ENCODE results near the gene PALM. TPM values are rescaled to one million over a fixed set of nuclear protein-coding genes. Genes with fewer than 3 reads are reported as not detected.
A peak's percentile ranks its signal among the peaks of the same experiment; 100 is the strongest.

The PALM gene
- total RNA-seq, 1 donor from 2014 or later: not detected

GRCh38 chr19:795691-796581, 87.2 kb downstream of the PALM start:
- no peak overlapping the region for H3K4me3 Mint-ChIP-seq (ENCODE audit: low read depth)
- DNase-seq (ENCODE audit: low spot score): no peak
- peaks cover 18% of the 10 kb centered on the region for H3K4me1 Mint-ChIP-seq (ENCODE audit: low read depth)
- H3K36me3 Mint-ChIP-seq (ENCODE audit: low read depth): peaks cover 25% of the 10 kb centered on the region
- no peaks in the 10 kb centered on the region for H3K9me3 Mint-ChIP-seq
- intact Hi-C loops (cut with micrococcal nuclease): loop anchor here (2.0 to 5.0 kb wide), 3 partner anchors 121 to 225 kb away; partner anchors contain the start of genes KISS1R and RNF126
- no peaks in the 10 kb centered on the region for H3K27me3 Mint-ChIP-seq (ENCODE audit: low read depth)
- H3K27ac Mint-ChIP-seq: no peak overlapping the region

- H3K4me1 Mint-ChIP-seq (ENCODE audit: low read depth): peaks cover 20% of the 10 kb centered on the region
- peak within 1 kb of the TSS; percentile 91 for H3K4me3 Mint-ChIP-seq (ENCODE audit: low read depth)
- H3K9me3 Mint-ChIP-seq: no peaks in the 10 kb centered on the region
- no peaks in the 10 kb centered on the region for H3K27me3 Mint-ChIP-seq (ENCODE audit: low read depth)
- H3K36me3 Mint-ChIP-seq (ENCODE audit: low read depth): peaks cover 34% of the 10 kb centered on the region
- H3K27ac Mint-ChIP-seq: peak within 1 kb of the TSS; percentile 93
- intact Hi-C loops (cut with micrococcal nuclease): loop anchor here (1.0 to 5.0 kb wide), 6 partner anchors 117 to 226 kb away; partner anchors contain the start of genes KISS1R, POLRMT, RNF126 and RNU6-2
- peak; percentile 100 for DNase-seq (ENCODE audit: low spot score)
Observed at GRCh38 chr19:796692-797527, 88.2 kb downstream of the PALM start, which contains the start of gene PTBP1. Gene PTBP1, plus strand, starts transcription at chr19:797452. Its CDS starts 46 bp downstream, at chr19:797498.

Other genes starting within 250 kb of the PALM start
- not detected in 2 replicates for gene SHC2, start 247.9 kb upstream of the PALM start, total RNA-seq
- 0.18 and 0.21 TPM in 2 replicates for gene MADCAM1, start 212.4 kb upstream of the PALM start, total RNA-seq
- gene TPGS1, start 201.4 kb upstream of the PALM start, total RNA-seq: 13.6 and 15.7 TPM in 2 replicates
- 53.7 and 55.7 TPM in 2 replicates for gene CDC34, start 177.2 kb upstream of the PALM start, total RNA-seq
- 29.9 and 31.8 TPM in 2 replicates for gene GZMM, start 164.9 kb upstream of the PALM start, total RNA-seq
- 300 and 304 TPM in 2 replicates for gene BSG, start 136.3 kb upstream of the PALM start, total RNA-seq
- gene HCN2, start 119.1 kb upstream of the PALM start, total RNA-seq: 0.52 and 0.64 TPM in 2 replicates
- gene POLRMT, start 75.4 kb upstream of the PALM start, total RNA-seq: 90.1 and 94.7 TPM in 2 replicates
- gene FGF22, start 69.1 kb upstream of the PALM start, total RNA-seq: not detected in 2 replicates
- 83.2 and 89.4 TPM in 2 replicates for gene RNF126, start 45.7 kb upstream of the PALM start, total RNA-seq
- gene FSTL3, start 32.5 kb upstream of the PALM start, total RNA-seq: 6.9 and 8.0 TPM in 2 replicates
- gene PRSS57, start 13.5 kb upstream of the PALM start, total RNA-seq: not detected in 2 replicates
- not detected in 2 replicates for gene MISP, start 42.2 kb downstream of the PALM start, total RNA-seq
- gene PTBP1, start 88.5 kb downstream of the PALM start, total RNA-seq: 735 and 739 TPM in 2 replicates
- gene PLPPR3, start 113.0 kb downstream of the PALM start, total RNA-seq: not detected in 2 replicates
- gene AZU1, start 118.9 kb downstream of the PALM start, total RNA-seq: not detected in 2 replicates
- gene PRTN3, start 132.1 kb downstream of the PALM start, total RNA-seq: not detected in 2 replicates
- not detected in 2 replicates for gene ELANE, start 143.4 kb downstream of the PALM start, total RNA-seq
- 0.94 and 1.8 TPM in 2 replicates for gene CFD, start 150.7 kb downstream of the PALM start, total RNA-seq
- 55.7 and 64.1 TPM in 2 replicates for gene MED16, start 184.3 kb downstream of the PALM start, total RNA-seq
- not detected in 2 replicates for gene RNU6-9, start 184.5 kb downstream of the PALM start, total RNA-seq
- gene R3HDM4, start 204.3 kb downstream of the PALM start, total RNA-seq: 77.1 and 83.3 TPM in 2 replicates
- 7.1 and 8.0 TPM in 2 replicates for gene KISS1R, start 208.4 kb downstream of the PALM start, total RNA-seq
- 42.0 and 42.6 TPM in 2 replicates for gene ARID3A, start 217.1 kb downstream of the PALM start, total RNA-seq

Data from activated T-helper 2 cell treated with anti-CD3 and anti-CD28 coated beads, Interferon-gamma antibody, Interleukin-2, Interleukin-4, amounts not matched to agents 10 μg/mL and 5 μg/mL and 100 μg/mL, durations not matched to agents 14 hours and 24 hours and 36 hours (primary cell).